H9 (cell line): ENCODE results near the gene HDAC7. TPM values are rescaled to one million over a fixed set of nuclear protein-coding genes. Genes with fewer than 3 reads are reported as not detected.
A peak's percentile ranks its signal among the peaks of the same experiment; 100 is the strongest.

Source experiments
- DNase-seq: peaks from one replicate; pipeline ENCODE4 v3.0.0-alpha.2; 2017
- H2AFZ ChIP-seq: one replicate; pipeline ENCODE4 v1.6.1; 2013; ENCODE audit warnings: mild to moderate bottlenecking, low read length, control low read depth, moderate library complexity
- H2AK5ac ChIP-seq: 2 replicates; pipeline ENCODE4 v1.6.1; 2013; ENCODE audit warnings: low read length, control low read depth, mixed read lengths; ENCODE audit not compliant: insufficient read length
- H2BK120ac ChIP-seq: one replicate; pipeline ENCODE4 v1.6.1; 2013; ENCODE audit warnings: low read depth, mild to moderate bottlenecking, low read length, control low read depth, inconsistent platforms; ENCODE audit not compliant: poor library complexity, severe bottlenecking
- H2BK12ac ChIP-seq: 2 replicates; pipeline ENCODE4 v1.6.1; 2013; ENCODE audit warnings: low read length, control low read depth, mixed read lengths, low read depth; ENCODE audit not compliant: insufficient read length
- H2BK15ac ChIP-seq: 2 replicates; pipeline ENCODE4 v1.6.1; 2013; ENCODE audit warnings: low read depth, low read length, control low read depth
- H2BK20ac ChIP-seq: one replicate; pipeline ENCODE4 v1.6.1; 2013; ENCODE audit warnings: low read depth, mild to moderate bottlenecking, low read length, control low read depth, inconsistent platforms; ENCODE audit not compliant: poor library complexity, severe bottlenecking
- H2BK5ac ChIP-seq: 2 replicates; pipeline ENCODE4 v1.6.1; 2013; ENCODE audit warnings: low read length, control low read depth, mixed read lengths; ENCODE audit not compliant: insufficient read length
- H3K14ac ChIP-seq: 2 replicates; pipeline ENCODE4 v1.6.1; 2013; ENCODE audit warnings: low read length, control low read depth; ENCODE audit not compliant: insufficient read depth
- H3K18ac ChIP-seq: 2 replicates; pipeline ENCODE4 v1.6.1; 2013; ENCODE audit warnings: low read depth, mild to moderate bottlenecking, mixed read lengths, low read length, control low read depth; ENCODE audit not compliant: insufficient read length
- H3K23ac ChIP-seq: 2 replicates; pipeline ENCODE4 v1.6.1; 2013; ENCODE audit warnings: low read length, control low read depth, mixed read lengths, low read depth; ENCODE audit not compliant: insufficient read length
- H3K23me2 ChIP-seq: 2 replicates; pipeline ENCODE4 v1.6.1; 2013; ENCODE audit warnings: low read depth, mild to moderate bottlenecking, mixed read lengths, low read length, control low read depth; ENCODE audit not compliant: insufficient read length, poor library complexity, severe bottlenecking
- H3K27ac ChIP-seq: 2 replicates; pipeline ENCODE4 v1.5.1; 2013; ENCODE audit warnings: low read length, control low read depth, mixed read lengths, low read depth; ENCODE audit not compliant: insufficient read length
- H3K27me3 ChIP-seq: 2 replicates; pipeline ENCODE4 v1.6.1; 2013; ENCODE audit warnings: low read length, control low read depth, inconsistent platforms; ENCODE audit not compliant: insufficient read depth
- H3K4ac ChIP-seq: 2 replicates; pipeline ENCODE4 v1.6.1; 2013; ENCODE audit warnings: low read depth, mild to moderate bottlenecking, control low read depth, inconsistent platforms, low read length, moderate library complexity
- H3K4me1 ChIP-seq: 2 replicates; pipeline ENCODE4 v1.6.1; 2013; ENCODE audit warnings: low read length, control low read depth, inconsistent platforms; ENCODE audit not compliant: insufficient read depth
- H3K4me2 ChIP-seq: 2 replicates; pipeline ENCODE4 v1.6.1; 2013; ENCODE audit warnings: low read length, control low read depth, mixed read lengths; ENCODE audit not compliant: insufficient read length, insufficient read depth
- H3K56ac ChIP-seq: 2 replicates; pipeline ENCODE4 v1.6.1; 2013; ENCODE audit warnings: low read depth, mild to moderate bottlenecking, mixed read lengths, low read length, control low read depth; ENCODE audit not compliant: insufficient read length
- H3K79me1 ChIP-seq: 2 replicates; pipeline ENCODE4 v1.6.1; 2013; ENCODE audit warnings: low read depth, mild to moderate bottlenecking, moderate library complexity, low read length, control low read depth, inconsistent platforms; ENCODE audit not compliant: insufficient read depth, poor library complexity, severe bottlenecking
- H3K79me2 ChIP-seq: 2 replicates; pipeline ENCODE4 v1.6.1; 2013; ENCODE audit warnings: low read length, control low read depth, inconsistent platforms; ENCODE audit not compliant: insufficient read depth
- H3K9ac ChIP-seq: 2 replicates; pipeline ENCODE4 v1.6.1; 2013; ENCODE audit warnings: low read length, control low read depth, mixed read lengths; ENCODE audit not compliant: insufficient read length; ENCODE audit errors: extremely low read depth
- H3K9me3 ChIP-seq: one replicate; pipeline ENCODE4 v1.6.1; 2013; ENCODE audit warnings: low read depth, low read length, inconsistent platforms; ENCODE audit not compliant: control insufficient read depth
- H3T11ph ChIP-seq: one replicate; pipeline ENCODE4 v1.6.1; 2013; ENCODE audit warnings: mild to moderate bottlenecking, low read length, control low read depth, inconsistent platforms
- H4K20me1 ChIP-seq: one replicate; pipeline ENCODE4 v1.6.1; 2013; ENCODE audit not compliant: control insufficient read depth, insufficient read length, insufficient read depth
- H4K5ac ChIP-seq: 2 replicates; pipeline ENCODE4 v1.6.1; 2013; ENCODE audit warnings: low read depth, mild to moderate bottlenecking, mixed read lengths, low read length, control low read depth; ENCODE audit not compliant: insufficient read length
- H4K8ac ChIP-seq: replicated peaks from 2 replicates; pipeline ENCODE4 v1.6.1; 2013; ENCODE audit warnings: low read length, control low read depth, mixed read lengths, low read depth; ENCODE audit not compliant: insufficient read length
- H4K91ac ChIP-seq: 2 replicates; pipeline ENCODE4 v1.6.1; 2013; ENCODE audit warnings: low read depth, mild to moderate bottlenecking, moderate library complexity, mixed read lengths, low read length, control low read depth; ENCODE audit not compliant: insufficient read length
- H3K27ac Mint-ChIP-seq, 3 experiments: 2 replicates in 2 of 3; 3 replicates in 1 of 3; pipeline ENCODE4 v1.8.0; 2020 to 2021; ENCODE audit warnings: mixed read lengths in 3 of 3, mild to moderate bottlenecking in 1 of 3, moderate library complexity in 1 of 3
- H3K27me3 Mint-ChIP-seq: 2 replicates; pipeline ENCODE4 v1.8.0; 2021; ENCODE audit warnings: low read depth, mild to moderate bottlenecking, moderate library complexity, mixed read lengths
- H3K36me3 Mint-ChIP-seq, 3 experiments: 2 replicates in 2 of 3; 3 replicates in 1 of 3; pipeline ENCODE4 v1.8.0; 2020 to 2021; ENCODE audit warnings: low read depth in 3 of 3, mixed read lengths in 3 of 3; ENCODE audit not compliant: insufficient read depth in 1 of 3
- H3K4me1 Mint-ChIP-seq, 2 experiments: 2 replicates each; pipeline ENCODE4 v1.8.0; 2020; ENCODE audit warnings: mixed read lengths in 2 of 2
- H3K4me3 Mint-ChIP-seq, 2 experiments: 2 replicates in 1 of 2; 3 replicates in 1 of 2; pipeline ENCODE4 v1.8.0; 2020 to 2021; ENCODE audit warnings: mild to moderate bottlenecking in 2 of 2, mixed read lengths in 2 of 2, moderate library complexity in 1 of 2
- H3K9me3 Mint-ChIP-seq, 2 experiments: 2 replicates in 1 of 2; 3 replicates in 1 of 2; pipeline ENCODE4 v1.8.0; 2020; ENCODE audit warnings: mild to moderate bottlenecking in 2 of 2, mixed read lengths in 2 of 2, moderate library complexity in 1 of 2
- WGBS: extraction: QIAGEN DNeasy Blood & Tissue Kit; methylation state at CpG from one replicate; pipeline ENCODE4 v1.1.7; 2013; ENCODE audit warnings: missing lambda C conversion rate, low lambda C conversion rate, mixed read lengths; ENCODE audit not compliant: insufficient read length; ENCODE audit errors: extremely low coverage; 5-methylcytosine and 5-hydroxymethylcytosine counted together
- total RNA-seq: library from RNA; stranded (reverse); gene quantifications from 2 replicates; pipeline ENCODE4 v1.2.1, GENCODE V29; 2021
- TF ChIP-seq, protein P1 (sequence below): fragments of 200-600 bp; sonication (generic); conservative IDR thresholded peaks from 3 replicates; pipeline ENCODE4 v1.8.0; 2021; ENCODE audit warnings: antibody characterized with exemption, mild to moderate bottlenecking

Gene HDAC7
- total RNA-seq, 1 experiment from 2014 or later = 72.1 TPM

DNA sequence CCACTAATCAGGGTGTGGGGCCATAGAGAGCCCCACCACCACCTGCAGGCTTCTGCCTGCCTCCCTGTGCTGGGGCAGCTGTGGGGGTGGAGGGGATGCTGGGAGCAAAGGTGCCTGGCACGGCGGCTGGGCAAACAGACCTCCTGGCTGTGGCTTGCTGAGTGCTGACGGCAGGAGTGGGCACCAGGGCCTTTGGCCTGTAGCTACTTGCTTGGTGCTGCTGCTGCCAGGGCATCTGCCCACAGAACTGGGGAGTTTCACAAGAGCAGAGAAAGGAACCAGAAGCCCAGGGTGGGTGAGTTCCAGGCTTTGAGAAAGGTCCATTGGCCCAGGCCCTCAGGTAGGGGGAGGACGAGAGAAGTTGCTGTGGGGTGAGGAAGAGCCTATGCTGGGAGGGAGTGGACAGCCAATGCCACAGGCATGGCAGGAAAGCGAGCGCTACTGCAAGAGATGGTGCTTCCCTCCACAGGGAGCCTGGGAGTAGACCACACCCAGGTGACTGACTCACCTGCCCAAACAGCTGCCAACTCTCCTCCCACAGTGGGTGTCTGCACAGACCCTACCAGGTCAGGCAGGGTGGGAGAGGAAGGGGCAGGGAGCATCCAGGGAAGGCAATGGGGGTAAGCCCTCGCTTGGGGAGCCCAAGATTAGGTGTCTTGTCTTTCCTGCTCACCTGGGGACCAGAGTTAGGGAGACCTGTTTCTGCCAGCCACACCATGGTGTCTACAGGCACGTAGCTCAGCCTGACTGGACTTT, 39.0 kb upstream of the HDAC7 start:
- Histone ChIP-seq H3K27ac (no peak overlapping the region), H3K23ac (no peak overlapping the region), H4K20me1 (no peaks in the 10 kb centered on the region), H3K18ac (no peak overlapping the region), H2AK5ac (no peak overlapping the region), H3T11ph (no peak overlapping the region), H3K4me1 (no peaks in the 10 kb centered on the region), H3K4ac (no peak overlapping the region), H3K79me2 (no peaks in the 10 kb centered on the region), H4K91ac (no peak overlapping the region), H3K9me3 (no peaks in the 10 kb centered on the region), H3K79me1 (no peaks in the 10 kb centered on the region), H2BK12ac (no peak overlapping the region), H2AFZ (no peak overlapping the region), H2BK5ac (no peak overlapping the region), H3K4me2 (no peak overlapping the region), H2BK120ac (no peak overlapping the region), H3K23me2 (no peaks in the 10 kb centered on the region), H3K9ac (no peak overlapping the region), H4K8ac (no peak overlapping the region), H4K5ac (no peak overlapping the region), H2BK15ac (no peak overlapping the region), H3K56ac (no peak overlapping the region), H3K14ac (no peak overlapping the region), H2BK20ac (no peak overlapping the region), H3K27me3 (no peaks in the 10 kb centered on the region)
- TF ChIP-seq, protein P1, sequence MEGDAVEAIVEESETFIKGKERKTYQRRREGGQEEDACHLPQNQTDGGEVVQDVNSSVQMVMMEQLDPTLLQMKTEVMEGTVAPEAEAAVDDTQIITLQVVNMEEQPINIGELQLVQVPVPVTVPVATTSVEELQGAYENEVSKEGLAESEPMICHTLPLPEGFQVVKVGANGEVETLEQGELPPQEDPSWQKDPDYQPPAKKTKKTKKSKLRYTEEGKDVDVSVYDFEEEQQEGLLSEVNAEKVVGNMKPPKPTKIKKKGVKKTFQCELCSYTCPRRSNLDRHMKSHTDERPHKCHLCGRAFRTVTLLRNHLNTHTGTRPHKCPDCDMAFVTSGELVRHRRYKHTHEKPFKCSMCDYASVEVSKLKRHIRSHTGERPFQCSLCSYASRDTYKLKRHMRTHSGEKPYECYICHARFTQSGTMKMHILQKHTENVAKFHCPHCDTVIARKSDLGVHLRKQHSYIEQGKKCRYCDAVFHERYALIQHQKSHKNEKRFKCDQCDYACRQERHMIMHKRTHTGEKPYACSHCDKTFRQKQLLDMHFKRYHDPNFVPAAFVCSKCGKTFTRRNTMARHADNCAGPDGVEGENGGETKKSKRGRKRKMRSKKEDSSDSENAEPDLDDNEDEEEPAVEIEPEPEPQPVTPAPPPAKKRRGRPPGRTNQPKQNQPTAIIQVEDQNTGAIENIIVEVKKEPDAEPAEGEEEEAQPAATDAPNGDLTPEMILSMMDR = no peak
- H3K4me1 Mint-ChIP-seq = no peaks in the 10 kb centered on the region
- H3K36me3 Mint-ChIP-seq = no peaks in the 10 kb centered on the region
- no peaks in the 10 kb centered on the region for H3K9me3 Mint-ChIP-seq
- H3K4me3 Mint-ChIP-seq = no peak overlapping the region
- peak; percentile 25 for DNase-seq
- H3K27ac Mint-ChIP-seq = no peak overlapping the region; a peak in 1 of 7 replicates
- peaks cover 5% of the 10 kb centered on the region for H3K27me3 Mint-ChIP-seq
- no CpG with 5 or more reads among the region's 8 CpGs for WGBS
